Thyroid gland (tissue), 4 donors: ENCODE measurements around the gene CMSS1. TPM values are rescaled to one million over a fixed set of nuclear protein-coding genes. Genes with fewer than 3 reads are reported as not detected.

Source experiments
- DNase-seq, 2 donors: peaks; one replicate each; pipeline ENCODE4 v3.0.0-alpha.2; 2019
- H3K27ac ChIP-seq, 3 donors: fragments of 200-600 bp; sonication (generic); 1 replicate in 2 of 3; 2 replicates in 1 of 3; pipeline ENCODE4 v1.5.1; 2016 to 2019; ENCODE audit warnings: mild to moderate bottlenecking in 1 of 3, moderate library complexity in 1 of 3
- H3K27me3 ChIP-seq: fragments of 200-600 bp; sonication (generic); one replicate; pipeline ENCODE4 v1.5.1; 2019
- H3K36me3 ChIP-seq, 2 donors: fragments of 200-600 bp; sonication (generic); one replicate each; pipeline ENCODE4 v1.5.1; 2016 to 2019
- H3K4me1 ChIP-seq, 2 donors: fragments of 200-600 bp; sonication (generic); one replicate each; pipeline ENCODE4 v1.5.1; 2017 to 2019
- H3K4me3 ChIP-seq, 3 donors: fragments of 200-600 bp; sonication (generic); replicated peaks in 1 of 3; 1 replicate in 2 of 3; 2 replicates in 1 of 3; pipeline ENCODE4 v1.5.1; 2016; ENCODE audit warnings: mild to moderate bottlenecking in 1 of 3
- H3K9me3 ChIP-seq: fragments of 200-600 bp; sonication (generic); one replicate; pipeline ENCODE4 v1.5.1; 2017
- CTCF ChIP-seq, 6 experiments: fragments of 200-600 bp in 3 of 6; fragments of 450-650 bp in 3 of 6; sonication (generic) in 3 of 6; IDR thresholded peaks; one replicate each; pipeline ENCODE4 v1.5.1; 2016 to 2019; ENCODE audit warnings: antibody characterized with exemption in 6 of 6, mild to moderate bottlenecking in 2 of 6, inconsistent platforms in 1 of 6, moderate library complexity in 1 of 6
- POLR2A ChIP-seq, 2 donors: fragments of 450-650 bp; IDR thresholded peaks; one replicate each; pipeline ENCODE4 v1.6.1; 2017; ENCODE audit warnings: antibody characterized with exemption in 2 of 2, mild to moderate bottlenecking in 2 of 2, moderate library complexity in 1 of 2
- WGBS, 2 donors: methylation state at CpG; one replicate each; pipeline ENCODE4 v1.1.5; 2017; 5-methylcytosine and 5-hydroxymethylcytosine counted together
- intact Hi-C: fragments of 100-400 bp; cut with DNase I; formaldehyde crosslinking; loops from one replicate; pipeline ENCODE4 v1.15.1; 2023
- total RNA-seq, 4 donors: library from RNA; depleted of rRNA; stranded (reverse); fragments of >200 nt; gene quantifications; one replicate each; pipeline ENCODE4 v1.2.3, GENCODE V29; 2016

Gene CMSS1
- total RNA-seq, 4 donors from 2014 or later = 7.7 to 15.0 (median 12.9) TPM

- no peak overlapping the region for H3K27ac ChIP-seq
- no peaks in the 10 kb centered on the region for H3K36me3 ChIP-seq
- WGBS, 2 donors = 38 to 48% methylated on average over 1 of the region's 1 CpG
- TF ChIP-seq CTCF (IDR thresholded peaks at IDR 0.05) = no peak
- TF ChIP-seq POLR2A (IDR thresholded peaks at IDR 0.05) = no peak
- H3K9me3 ChIP-seq = no peaks in the 10 kb centered on the region
- no peak for DNase-seq
- H3K4me1 ChIP-seq = peaks cover 0 to 5% of the 10 kb centered on the region in 2 donors
- intact Hi-C loops = no loop called here
- H3K4me3 ChIP-seq = no peak overlapping the region
- H3K27me3 ChIP-seq = no peaks in the 10 kb centered on the region
These were observed 323.9 kb downstream of the CMSS1 start for GRCh38 chr3:100141586-100141985.

GRCh38 chr3:100144255-100144866 lies 326.7 kb downstream of the CMSS1 start:
- WGBS, 2 donors = 86 to 95% methylated on average over 1 of the region's 1 CpG
- DNase-seq = no peak
- no peak for TF ChIP-seq CTCF (IDR thresholded peaks at IDR 0.05)
- TF ChIP-seq POLR2A (IDR thresholded peaks at IDR 0.05) = no peak
- no peaks in the 10 kb centered on the region for H3K36me3 ChIP-seq
- H3K9me3 ChIP-seq = no peaks in the 10 kb centered on the region
- intact Hi-C loops = no loop called here
- H3K27me3 ChIP-seq = no peaks in the 10 kb centered on the region
- H3K27ac ChIP-seq = no peak overlapping the region
- H3K4me3 ChIP-seq = no peak overlapping the region
- H3K4me1 ChIP-seq = peaks cover 0 to 1% of the 10 kb centered on the region in 2 donors

GRCh38 chr3:100149130-100149529 lies 331.5 kb downstream of the CMSS1 start:
- 78 to 86% methylated on average over 2 of the region's 2 CpGs for WGBS, 2 donors

GRCh38 chr3:100149713-100150415 lies 332.2 kb downstream of the CMSS1 start:
- Histone ChIP-seq H3K4me3 (no peak overlapping the region), H3K27ac (no peak overlapping the region), H3K9me3 (no peaks in the 10 kb centered on the region), H3K4me1 (peaks cover 0 to 8% of the 10 kb centered on the region in 2 donors), H3K27me3 (no peaks in the 10 kb centered on the region), H3K36me3 (no peaks in the 10 kb centered on the region)
- no peak for DNase-seq
- intact Hi-C loops = no loop called here
- TF ChIP-seq CTCF (IDR thresholded peaks at IDR 0.05) (no peak), POLR2A (IDR thresholded peaks at IDR 0.05) (no peak)
- 91 to 92% methylated on average over 6 of the region's 6 CpGs for WGBS, 2 donors

More at GRCh38 chr3:100149130-100149529, 331.5 kb downstream of the CMSS1 start:
- Histone ChIP-seq H3K27me3 (no peaks in the 10 kb centered on the region), H3K4me1 (peaks cover 0 to 8% of the 10 kb centered on the region in 2 donors), H3K36me3 (no peaks in the 10 kb centered on the region), H3K4me3 (no peak overlapping the region), H3K9me3 (no peaks in the 10 kb centered on the region), H3K27ac (no peak overlapping the region)
- TF ChIP-seq CTCF (IDR thresholded peaks at IDR 0.05) (no peak), POLR2A (IDR thresholded peaks at IDR 0.05) (no peak)
- intact Hi-C loops = no loop called here
- DNase-seq = peak in 1 of 2 donors; percentile 10

- Histone ChIP-seq H3K4me1 (peaks cover 0 to 8% of the 10 kb centered on the region in 2 donors), H3K9me3 (no peaks in the 10 kb centered on the region), H3K4me3 (no peak overlapping the region), H3K36me3 (no peaks in the 10 kb centered on the region), H3K27me3 (no peaks in the 10 kb centered on the region), H3K27ac (peak overlapping the region in 1 of 3 donors; percentile 38)
- TF ChIP-seq POLR2A (IDR thresholded peaks at IDR 0.05) = no peak
- no peak for TF ChIP-seq CTCF (IDR thresholded peaks at IDR 0.05)
- intact Hi-C loops = no loop called here
- no peak for DNase-seq
- 81 to 90% methylated on average over 1 of the region's 1 CpG for WGBS, 2 donors
These were observed 332.8 kb downstream of the CMSS1 start for GRCh38 chr3:100150473-100150872.
